Epithelial cell of esophagus (primary cell): ENCODE measurements around the gene FRAS1.
A peak's percentile ranks its signal among the peaks of the same experiment; 100 is the strongest.

Experiments used
- DNase-seq: peaks from one replicate; pipeline ENCODE4 v3.0.0; 2010; ENCODE audit warnings: low read depth
- H3K4me3 ChIP-seq: 2 replicates; pipeline ENCODE4 v1.5.1; 2011; ENCODE audit warnings: mild to moderate bottlenecking, low read length, control low read depth
- CTCF ChIP-seq: IDR thresholded peaks from 2 replicates; pipeline ENCODE4 v1.5.1; 2011; ENCODE audit warnings: low read depth, mild to moderate bottlenecking, low read length, control low read depth, inconsistent platforms; ENCODE audit not compliant: insufficient read depth; ENCODE audit errors: missing control alignments

Gene FRAS1

GRCh38 chr4:78441756-78442155, 384.6 kb downstream of the FRAS1 start:
- H3K4me3 ChIP-seq = no peak overlapping the region
- DNase-seq = no peak
- no peak for TF ChIP-seq CTCF

GRCh38 chr4:78446619-78447018, 389.5 kb downstream of the FRAS1 start:
- no peak for TF ChIP-seq CTCF
- no peak overlapping the region for H3K4me3 ChIP-seq
- DNase-seq = no peak

- TF ChIP-seq CTCF = no peak
- H3K4me3 ChIP-seq = no peak overlapping the region
- DNase-seq = no peak
Observed at GRCh38 chr4:78451407-78451806, 394.3 kb downstream of the FRAS1 start.

GRCh38 chr4:78454016-78454415, 396.9 kb downstream of the FRAS1 start:
- H3K4me3 ChIP-seq = no peak overlapping the region
- TF ChIP-seq CTCF = no peak
- DNase-seq = peak; percentile 86

- no peak overlapping the region for H3K4me3 ChIP-seq
Observed at GRCh38 chr4:78457751-78458150, 400.6 kb downstream of the FRAS1 start.

DNA sequence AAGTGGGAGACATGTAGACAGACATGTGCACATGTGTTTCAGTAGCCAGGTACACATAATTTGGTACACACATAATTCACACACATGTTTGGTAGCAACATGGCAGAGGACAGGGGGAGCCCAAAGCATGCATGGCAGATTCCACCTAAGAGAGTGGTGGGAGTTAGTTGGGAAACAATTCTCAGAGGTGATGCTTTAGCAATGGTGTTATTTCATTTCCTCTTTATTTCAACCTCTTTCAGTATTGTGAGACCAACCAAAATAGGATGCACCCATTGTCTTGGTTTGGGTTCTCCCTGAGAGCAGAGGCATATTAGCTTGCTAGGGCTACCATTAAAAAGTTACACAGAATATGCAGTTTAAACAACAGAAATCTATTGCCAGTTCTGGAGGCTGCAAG, 402.2 kb downstream of the FRAS1 start:
- no peak overlapping the region for H3K4me3 ChIP-seq

More at GRCh38 chr4:78457751-78458150, 400.6 kb downstream of the FRAS1 start:
- TF ChIP-seq CTCF = no peak
- no peak for DNase-seq

More for the DNA sequence above, 402.2 kb downstream of the FRAS1 start:
- DNase-seq = no peak
- no peak for TF ChIP-seq CTCF
